ENCODE data around the gene SRPK1. TPM values are rescaled to one million over a fixed set of nuclear protein-coding genes. Genes with fewer than 3 reads are reported as not detected.

The SRPK1 gene
- total RNA-seq, 2 donors from 2014 or later, result 81.3 to 95.1 TPM

DNA sequence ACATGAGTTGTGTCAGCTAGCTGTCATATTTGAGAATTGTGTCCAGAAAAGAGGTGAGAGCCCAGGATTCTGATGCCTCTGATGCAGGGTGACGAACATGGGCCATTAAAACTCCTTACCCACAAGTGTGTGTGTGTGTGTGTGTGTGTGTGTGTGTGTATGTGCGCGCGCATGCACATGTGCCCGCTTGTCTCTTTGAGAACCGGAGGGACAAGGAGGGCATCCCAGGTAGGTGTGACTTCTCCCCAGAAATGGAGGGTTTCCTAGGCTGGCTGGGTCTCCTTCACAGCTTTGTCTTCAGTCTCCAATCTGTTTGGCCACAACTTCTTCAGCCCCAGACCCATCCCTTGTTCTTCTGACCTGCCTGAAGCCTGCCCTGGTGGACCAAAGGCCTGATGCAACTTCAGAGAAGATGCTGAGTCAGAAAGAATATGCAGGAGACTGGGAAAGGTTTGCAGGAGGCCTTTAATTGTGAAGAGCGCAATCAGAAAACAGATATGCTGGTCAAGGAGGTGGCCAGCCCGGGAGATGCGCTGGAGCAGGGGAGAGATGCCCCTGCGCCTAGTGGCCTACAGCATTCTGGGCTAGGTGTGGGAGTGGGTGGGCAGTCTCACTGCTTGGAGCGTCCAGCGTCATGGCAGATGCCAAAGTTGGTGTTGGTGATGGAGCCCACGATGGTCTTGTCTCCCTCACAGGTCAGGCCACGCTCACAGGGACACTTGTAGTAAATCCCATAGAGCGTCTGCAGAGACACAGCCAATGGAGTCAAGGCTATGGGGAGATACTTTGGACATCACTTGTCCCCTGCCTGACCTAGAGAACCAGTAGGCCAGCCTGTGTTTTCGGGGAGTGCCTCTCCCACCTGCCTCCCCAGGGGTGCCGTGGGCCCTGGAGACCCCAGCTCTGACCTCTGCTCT is 126.1 kb downstream of the SRPK1 start:
- intact Hi-C loops (cut with DNase I, micrococcal nuclease), result no loop called here
- ATAC-seq (no peak), DNase-seq (no peak)

DNA sequence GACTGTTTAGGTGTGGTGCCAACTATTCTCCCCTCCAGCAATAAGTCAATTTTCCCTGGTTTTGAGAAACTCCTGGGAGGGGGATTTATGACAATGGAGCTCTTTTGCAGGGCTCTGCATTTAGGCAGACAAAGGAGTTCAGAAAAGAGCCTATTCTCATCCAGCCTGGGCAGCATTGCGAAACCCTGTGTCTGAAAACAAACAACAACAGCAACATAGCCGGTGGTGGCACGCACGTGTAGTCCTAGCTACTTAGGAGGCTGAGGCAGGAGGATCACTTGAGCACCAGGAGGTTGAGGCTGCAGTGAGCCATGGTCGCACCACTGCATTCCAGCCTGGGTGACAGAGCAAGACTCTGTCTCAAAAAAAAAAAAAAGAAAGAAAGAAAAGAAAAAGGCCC is 130.2 kb downstream of the SRPK1 start:
- intact Hi-C loops (cut with DNase I, micrococcal nuclease), result no loop called here
- DNase-seq, result no peak

DNA sequence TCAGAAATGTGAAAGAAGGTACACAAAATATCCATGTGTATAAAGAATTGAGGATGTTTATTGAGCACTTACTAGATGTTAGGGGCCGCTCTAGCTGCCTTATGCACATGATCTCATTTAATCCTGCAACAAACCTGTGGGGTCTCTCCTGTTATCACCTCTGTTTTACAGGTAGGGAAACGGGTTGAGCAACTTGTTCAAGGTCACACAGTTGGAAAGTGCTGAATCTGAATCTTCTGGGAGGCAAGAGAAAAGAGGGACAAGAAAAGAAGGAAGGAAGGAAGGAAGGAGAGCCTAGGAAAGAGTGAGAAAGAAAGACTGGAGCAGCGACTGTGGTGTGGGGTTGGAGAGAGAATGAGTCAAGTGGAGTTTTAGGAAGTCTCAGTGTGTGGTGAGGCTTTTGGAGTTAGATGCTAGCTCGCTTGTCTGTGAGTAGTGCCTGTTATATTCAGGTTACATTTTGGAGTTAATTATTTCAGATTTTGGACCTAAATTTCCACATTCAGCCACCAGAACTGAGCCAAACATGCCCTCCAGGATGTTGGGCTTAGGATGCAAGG is 132.4 kb downstream of the SRPK1 start:
- DNase-seq (no peak), ATAC-seq (no peak)
- intact Hi-C loops (cut with DNase I, micrococcal nuclease), result no loop called here

More for the DNA sequence above, 130.2 kb downstream of the SRPK1 start:
- ATAC-seq, result no peak

DNA sequence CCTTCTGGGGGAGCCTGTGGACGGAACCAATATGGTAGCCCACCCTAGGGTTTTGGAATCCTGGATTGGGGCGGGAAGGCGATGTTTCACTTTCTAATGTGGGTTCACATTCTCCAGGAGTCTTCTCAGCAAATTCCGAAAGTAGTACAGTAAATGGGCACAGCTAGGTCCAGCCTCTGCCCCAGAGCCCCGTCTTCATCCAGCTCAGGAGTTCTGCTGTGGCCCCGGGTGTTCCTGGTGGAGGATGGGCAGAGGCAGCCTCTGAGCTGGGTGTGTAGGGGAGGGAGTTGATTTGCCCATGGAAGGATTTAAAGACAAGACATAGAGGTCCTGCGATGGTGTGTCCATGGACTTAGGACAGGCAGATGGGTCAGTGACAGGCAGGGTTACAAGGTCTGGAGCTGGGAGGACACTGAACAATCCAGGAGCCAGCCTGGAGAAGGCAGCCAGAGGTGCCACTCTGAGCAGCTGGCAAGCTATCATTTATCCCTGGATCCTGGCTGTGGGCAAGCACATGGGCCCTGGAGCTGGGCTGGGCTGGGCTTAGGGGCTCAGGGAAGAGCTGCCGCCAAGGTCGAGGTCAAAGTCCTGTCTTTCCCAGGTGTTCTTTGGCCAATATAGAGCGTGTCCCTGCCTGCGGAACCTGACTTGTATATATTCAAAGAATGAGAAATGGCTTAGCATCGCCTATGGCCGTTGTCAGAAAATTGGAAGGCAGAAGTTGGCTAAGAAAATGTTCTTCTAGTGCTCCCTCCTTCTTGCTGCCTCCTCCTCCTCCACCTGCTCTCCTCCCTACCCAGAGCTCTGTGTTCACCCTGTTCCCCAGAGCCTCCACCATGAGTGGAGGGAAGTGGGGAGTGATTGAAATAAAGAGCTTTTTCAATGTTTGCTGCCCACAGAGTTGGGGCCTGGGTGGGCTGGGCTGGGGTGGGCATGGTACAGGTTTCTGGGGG is 133.4 kb downstream of the SRPK1 start:
- intact Hi-C loops (cut with DNase I, micrococcal nuclease), result no loop called here
- peak; percentile 20 for ATAC-seq

DNA sequence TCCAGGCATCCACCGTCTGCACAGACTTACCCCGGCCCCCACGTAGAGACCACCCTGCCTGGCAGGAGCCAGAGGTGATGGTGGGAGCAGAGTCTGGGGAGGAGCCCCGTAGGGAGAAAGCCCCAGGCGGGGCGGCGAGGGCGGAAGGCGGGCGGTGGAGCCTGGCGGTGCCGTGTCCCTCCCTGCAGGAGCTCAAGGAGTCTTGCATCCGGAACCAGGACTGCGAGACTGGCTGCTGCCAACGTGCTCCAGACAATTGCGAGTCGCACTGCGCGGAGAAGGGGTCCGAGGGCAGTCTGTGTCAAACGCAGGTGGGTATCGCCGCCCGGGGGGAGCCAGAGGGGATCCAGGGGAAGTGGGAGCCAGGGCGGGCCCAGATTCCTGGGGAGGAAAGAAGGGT is 134.1 kb downstream of the SRPK1 start:
- intact Hi-C loops (cut with DNase I, micrococcal nuclease), result no loop called here
- ATAC-seq (no peak), DNase-seq (no peak)

More for the DNA sequence above, 133.4 kb downstream of the SRPK1 start:
- DNase-seq, result no peak

DNA sequence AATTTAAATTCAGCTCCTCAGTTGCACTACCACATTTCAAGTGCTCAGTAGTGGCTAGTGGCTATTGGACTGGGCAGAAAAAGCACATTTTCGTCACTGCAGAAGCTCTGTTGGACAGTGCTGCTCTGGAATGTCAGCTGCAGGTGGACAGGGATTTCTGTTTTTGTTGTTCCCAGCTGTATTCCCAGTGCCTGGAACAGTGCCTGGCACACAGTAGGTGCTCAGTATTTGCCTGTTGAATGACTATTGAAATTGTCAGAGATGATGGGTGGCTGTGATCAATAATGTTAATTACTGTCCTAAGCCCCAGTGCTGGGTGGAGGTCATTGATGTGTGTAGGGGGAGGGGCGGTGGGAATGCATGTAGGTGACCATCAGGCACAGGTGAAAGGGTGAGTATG is 134.6 kb downstream of the SRPK1 start:
- intact Hi-C loops (cut with DNase I, micrococcal nuclease), result no loop called here

DNA sequence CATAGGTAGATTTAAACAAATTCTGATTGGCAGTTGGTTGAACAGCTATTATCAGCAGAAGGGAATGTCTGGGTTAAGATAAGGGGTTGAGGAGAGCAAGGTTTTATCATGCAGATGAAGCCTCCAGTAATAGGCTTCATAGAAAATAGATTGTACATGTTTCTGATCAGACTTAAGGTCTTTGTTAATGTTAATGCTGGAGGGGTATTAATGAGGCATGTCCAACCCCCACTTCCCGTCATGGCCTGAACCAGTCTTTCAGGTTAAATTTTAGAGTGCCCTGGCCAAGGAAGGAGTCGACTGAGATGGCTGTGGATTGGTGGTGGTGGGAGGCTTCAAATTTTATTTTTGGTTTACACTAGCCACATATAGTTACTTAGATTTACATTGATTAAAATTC is 136.7 kb downstream of the SRPK1 start:
- DNase-seq (no peak), ATAC-seq (no peak)
- intact Hi-C loops (cut with DNase I, micrococcal nuclease), result no loop called here

More for the DNA sequence above, 134.6 kb downstream of the SRPK1 start:
- ATAC-seq (no peak), DNase-seq (no peak)

Other genes starting within 250 kb of the SRPK1 start
- gene FKBP5, start 232.2 kb downstream of the SRPK1 start, total RNA-seq, result 100 to 1,000 TPM in 1 of 2 donors, 10 to 100 TPM in 1; 40.3 to 252 TPM
- under 1 TPM in 1 of 2 donors, not detected in 1; 0.46 TPM for gene ARMC12, start 184.1 kb downstream of the SRPK1 start, total RNA-seq
- not detected for gene CLPSL2, start 144.5 kb downstream of the SRPK1 start, total RNA-seq
- not detected for gene CLPSL1, start 140.1 kb downstream of the SRPK1 start, total RNA-seq
- 1 to 10 TPM in 1 of 2 donors, not detected in 1; 1.3 TPM for gene CLPS, start 123.8 kb downstream of the SRPK1 start, total RNA-seq
- not detected for gene LHFPL5, start 115.7 kb downstream of the SRPK1 start, total RNA-seq
- gene SLC26A8, start 103.5 kb upstream of the SRPK1 start, total RNA-seq, result under 1 TPM; 0.18 to 0.50 TPM
- 10 to 100 TPM; 60.0 to 69.8 TPM for gene MAPK14, start 106.7 kb upstream of the SRPK1 start, total RNA-seq
- 100 to 1,000 TPM; 184 to 186 TPM for gene MAPK13, start 209.4 kb upstream of the SRPK1 start, total RNA-seq